T47D (cell line): ENCODE results near the gene PIGX.
A peak's percentile ranks its signal among the peaks of the same experiment; 100 is the strongest.

Experiments used
- DNase-seq, 2 experiments: peaks; one replicate each; pipeline versions ENCODE4 v3.0.0 to v3.0.0-alpha.2; 2011 to 2012; ENCODE audit warnings: low read depth in 1 of 2, low spot score in 1 of 2
- JUND ChIP-seq: IDR thresholded peaks from 2 replicates; pipeline ENCODE4 v1.6.1; 2012; ENCODE audit warnings: low read depth
- in situ Hi-C: cut with HindIII; loops from 2 replicates; pipeline ENCODE4 v1.10.0; 2016; ENCODE audit warnings: low sequenced_read_pairs, low pct_unique_long_range_greater_than_20kb

Gene PIGX

GRCh38 chr3:196711838-196712513 is at the start of gene PIGX, which contains the start of gene CEP19:
Gene PIGX, plus strand, starts transcription at chr3:196712377.
Gene CEP19, minus strand, starts transcription at chr3:196712250. Its CDS starts 3,593 bp downstream, at chr3:196708657.
- no peak for TF ChIP-seq JUND
- peak; percentile 97 to 99 for DNase-seq
- in situ Hi-C loops, result no loop called here

DNA sequence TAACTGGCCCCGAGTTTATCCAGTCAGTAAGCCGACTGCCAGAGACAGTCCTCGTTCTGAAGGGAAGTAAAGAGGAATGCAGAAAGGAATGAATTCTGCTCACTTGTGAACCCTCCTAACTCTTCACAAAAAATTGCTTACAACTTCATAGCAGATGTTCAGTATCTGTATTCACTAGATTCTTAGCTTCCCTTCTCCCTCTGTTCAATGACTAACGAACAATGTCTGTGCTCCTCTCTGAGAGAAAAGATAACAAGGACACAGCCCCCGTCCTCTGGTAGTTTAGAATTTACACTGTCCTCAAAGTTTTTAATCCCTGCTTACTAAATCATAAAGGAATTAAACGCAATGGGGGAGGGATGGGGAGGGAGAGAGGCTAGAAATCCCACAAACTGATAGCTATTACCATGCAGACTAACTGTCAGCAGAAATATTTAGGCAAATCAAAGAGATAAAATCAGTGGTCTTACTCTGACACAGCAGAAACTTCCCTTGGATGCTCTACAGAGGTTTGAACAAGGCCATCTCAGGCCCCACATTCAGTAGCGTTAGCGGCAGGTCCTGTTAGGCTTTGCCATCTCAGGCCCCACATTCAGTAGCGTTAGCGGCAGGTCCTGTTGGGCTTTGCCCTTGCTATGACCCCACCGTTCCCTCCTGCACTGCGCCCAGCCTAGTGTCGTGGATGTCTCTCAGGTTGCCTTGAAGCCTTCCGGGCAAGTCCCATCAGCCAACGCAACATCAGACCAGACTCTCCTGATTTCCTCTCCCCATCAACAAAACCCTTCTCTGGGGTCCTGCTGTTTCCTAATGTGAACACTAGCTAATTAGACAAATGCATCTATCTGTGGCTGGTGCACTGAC is 49.2 kb upstream of the PIGX start:
- in situ Hi-C loops, result no loop called here
- no peak for TF ChIP-seq JUND
- DNase-seq, result no peak

GRCh38 chr3:196666001-196666867 is 45.9 kb upstream of the PIGX start:
- in situ Hi-C loops, result no loop called here
- DNase-seq, result peak in 1 of 2 experiments; percentile 66
- no peak for TF ChIP-seq JUND

GRCh38 chr3:196667056-196667825 is 44.9 kb upstream of the PIGX start:
- in situ Hi-C loops, result no loop called here
- DNase-seq, result no peak
- no peak for TF ChIP-seq JUND

DNA sequence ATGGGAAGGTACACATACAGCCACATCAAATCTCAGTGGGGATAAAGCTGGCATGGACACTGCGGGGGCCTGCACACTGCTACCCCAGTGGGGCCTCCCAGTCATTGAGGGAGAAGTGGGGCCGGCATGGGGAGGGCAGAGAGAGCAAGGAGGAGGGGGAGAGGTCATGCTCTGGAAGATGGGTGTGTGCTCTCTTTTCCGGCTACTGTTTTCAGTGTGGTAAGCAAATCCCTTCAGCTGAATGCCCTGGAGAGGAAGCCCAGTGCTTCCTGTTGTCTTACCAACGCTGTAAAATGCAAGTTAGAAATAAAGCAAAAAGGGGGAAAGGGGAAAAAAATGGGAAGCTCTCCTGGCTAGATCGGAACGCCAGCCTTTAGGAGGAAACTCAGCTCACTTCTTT is 41.8 kb upstream of the PIGX start:
- no peak for TF ChIP-seq JUND
- no peak for DNase-seq
- in situ Hi-C loops, result no loop called here

DNA sequence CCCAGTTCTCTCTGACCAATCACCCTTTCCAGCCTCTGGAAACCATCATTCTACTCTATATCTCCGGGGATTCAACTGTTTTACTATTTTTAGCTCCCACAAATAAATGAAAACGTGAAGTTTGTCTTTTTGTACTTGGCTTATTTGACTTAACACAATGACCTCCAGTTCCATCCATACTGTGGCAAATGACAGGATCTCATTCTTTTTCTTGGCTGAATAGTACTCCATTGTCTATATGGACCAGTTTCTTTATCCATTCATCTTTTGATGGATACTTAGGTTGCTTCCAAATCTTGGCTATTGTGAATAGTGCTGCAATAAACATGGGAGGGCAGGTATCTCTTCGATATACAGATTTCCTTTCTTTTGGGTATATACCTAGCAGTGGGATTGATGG is 38.5 kb upstream of the PIGX start:
- TF ChIP-seq JUND, result no peak
- DNase-seq, result no peak
- in situ Hi-C loops, result no loop called here

- TF ChIP-seq JUND, result no peak
- no peak for DNase-seq
- in situ Hi-C loops, result no loop called here
These were observed 34.8 kb upstream of the PIGX start for GRCh38 chr3:196677353-196677752.

DNA sequence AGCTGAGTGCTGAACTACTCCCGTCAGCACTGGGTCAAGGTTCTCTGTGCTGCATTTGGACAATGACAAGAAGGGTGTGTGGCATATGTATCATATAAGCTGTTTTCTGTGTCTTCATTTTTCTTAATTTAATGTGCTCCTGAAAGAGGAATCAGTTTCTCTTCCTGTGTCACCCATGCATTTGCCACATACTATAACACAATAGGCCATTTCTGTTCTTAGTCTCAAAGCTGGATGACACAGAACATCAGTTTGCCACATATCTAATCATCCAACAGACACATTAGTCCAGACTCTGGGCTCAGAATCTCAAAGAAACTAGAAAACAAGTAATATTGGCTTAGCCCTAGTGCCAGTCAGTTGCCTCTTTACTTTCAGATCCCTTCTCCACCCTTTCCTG is 34.2 kb upstream of the PIGX start:
- DNase-seq, result no peak
- no peak for TF ChIP-seq JUND
- in situ Hi-C loops, result no loop called here

DNA sequence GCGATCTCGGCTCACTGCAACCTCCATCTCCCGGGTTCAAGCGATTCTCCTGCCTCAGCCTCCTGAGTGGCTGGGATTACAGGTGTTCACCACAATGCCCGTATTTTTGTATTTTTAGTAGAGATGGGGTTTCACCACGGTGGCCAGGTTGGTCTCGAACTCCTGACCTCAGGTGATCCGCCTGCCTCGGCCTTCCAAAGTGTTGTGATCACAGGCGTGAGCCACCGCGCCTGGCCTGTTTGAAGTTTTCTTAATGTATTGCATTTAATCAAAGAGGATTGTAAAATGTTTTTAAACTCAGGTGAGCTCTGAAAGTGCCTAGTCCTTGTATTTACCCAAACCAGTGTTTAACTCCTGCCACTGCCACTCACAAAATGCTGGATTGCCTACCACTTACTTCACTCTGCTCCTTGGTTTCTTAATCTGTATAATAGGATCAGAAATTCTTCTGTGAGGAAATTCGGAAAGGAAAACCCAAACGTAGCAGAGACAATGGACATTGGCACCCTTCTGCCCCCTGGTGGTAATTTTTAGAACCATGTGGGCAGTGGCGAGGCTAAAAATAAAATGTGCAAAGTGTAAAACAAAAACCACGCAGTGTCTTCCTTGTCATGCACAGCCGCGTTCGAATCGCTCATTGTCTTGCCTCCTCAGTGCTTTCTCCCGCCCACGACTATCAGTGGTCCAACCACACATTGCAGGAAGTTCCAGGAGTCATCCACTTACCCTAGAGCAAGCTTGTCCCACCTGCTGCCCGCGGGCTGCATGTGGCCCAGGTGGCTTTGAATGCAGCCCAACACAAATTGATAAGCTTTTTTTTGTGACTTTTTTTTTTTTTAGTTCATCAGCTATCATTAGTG is 27.4 kb upstream of the PIGX start:
- TF ChIP-seq JUND, result no peak
- in situ Hi-C loops, result no loop called here
- DNase-seq, result peak; percentile 82 to 88

- in situ Hi-C loops, result no loop called here
- TF ChIP-seq JUND, result no peak
- DNase-seq, result no peak
These were observed 25.7 kb upstream of the PIGX start for GRCh38 chr3:196686436-196686835.

DNA sequence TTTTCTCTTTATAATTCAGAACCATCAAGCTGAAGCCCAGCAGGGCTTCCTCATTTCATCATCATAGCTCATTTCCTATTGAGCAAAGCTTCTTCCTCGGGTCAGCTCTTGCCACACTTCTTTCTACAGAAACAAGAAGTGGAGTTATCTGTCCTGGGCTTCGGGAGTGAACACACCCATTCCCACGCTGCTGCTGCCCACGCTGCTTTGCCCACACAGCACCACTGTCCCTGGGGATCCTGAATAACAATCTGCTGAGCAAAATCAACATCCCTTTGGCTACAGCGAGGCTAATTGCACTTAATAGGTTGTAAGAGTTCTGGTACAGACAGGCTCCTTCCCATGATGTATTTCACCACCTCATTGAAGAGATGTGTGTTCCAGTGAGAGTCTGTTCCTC is 23.8 kb upstream of the PIGX start:
- no peak for TF ChIP-seq JUND
- in situ Hi-C loops, result no loop called here
- no peak for DNase-seq
